OCI-LY7 (cell line): ENCODE measurements around the gene WWTR1.

Experiments
- CTCF ChIP-seq: fragments of 200-600 bp; sonication (generic); conservative IDR thresholded peaks from 2 replicates; pipeline ENCODE4 v1.5.1; 2014; ENCODE audit warnings: mild to moderate bottlenecking, antibody characterized with exemption, low read length, moderate library complexity, mixed read lengths
- EZH2phosphoT487 ChIP-seq: fragments of 200-600 bp; sonication (generic); IDR thresholded peaks from 2 replicates; pipeline ENCODE4 v1.6.1; 2018; ENCODE audit warnings: low read depth, borderline replicate concordance, mild to moderate bottlenecking, mixed run types, antibody characterized with exemption, low read length, moderate library complexity, mixed read lengths

- TF ChIP-seq CTCF (no peak), EZH2phosphoT487 (no peak)
These were observed 47.3 kb downstream of the WWTR1 start for GRCh38 chr3:149610351-149611105.
